K562 (cell line): ENCODE data around the gene DLX4. TPM values are rescaled to one million over a fixed set of nuclear protein-coding genes. Genes with fewer than 3 reads are reported as not detected.

Experiments used
- IRF1 ChIP-seq: sonication (generic); formaldehyde crosslinking; IDR thresholded peaks from 2 replicates; pipeline ENCODE4 v1.8.0; 2022; ENCODE audit warnings: missing genetic modification reagents, mild to moderate bottlenecking, borderline replicate concordance
- MAFK ChIP-seq: IDR thresholded peaks from 2 replicates; pipeline ENCODE4 v1.6.1; 2011; ENCODE audit warnings: low read length, improper control_type of control experiment
- MTA1 ChIP-seq: fragments of 450-650 bp; IDR thresholded peaks from 2 replicates; pipeline ENCODE4 v1.6.1; 2017; ENCODE audit warnings: borderline replicate concordance
- NR2C2 ChIP-seq, 2 experiments: fragments of 200-800 bp in 1 of 2; sonication (Bioruptor generic) in 1 of 2; sonication (generic) in 1 of 2; formaldehyde crosslinking in 1 of 2; IDR thresholded peaks; 2 replicates each; pipeline versions ENCODE4 v1.6.1 to v1.8.0; 2016 to 2022; ENCODE audit warnings: mild to moderate bottlenecking in 1 of 2, missing compliant biosample characterization in 1 of 2, missing genetic modification characterization in 1 of 2, missing genetic modification reagents in 1 of 2
- POLR2AphosphoS2 ChIP-seq: IDR thresholded peaks from 2 replicates; pipeline ENCODE4 v1.6.1; 2012; ENCODE audit warnings: low read length, improper control_type of control experiment
- POU5F1 ChIP-seq: fragments of 150-350 bp; IDR thresholded peaks from 2 replicates; pipeline ENCODE4 v1.6.1; 2014; ENCODE audit warnings: borderline replicate concordance, low read length, low read depth, mild to moderate bottlenecking; ENCODE audit not compliant: partially characterized antibody
- RB1 ChIP-seq: fragments of 450-650 bp; IDR thresholded peaks from 2 replicates; pipeline ENCODE4 v1.6.1; 2017; ENCODE audit warnings: low read depth, mild to moderate bottlenecking
- SIN3A ChIP-seq, 2 experiments: fragments of 150-350 bp in 1 of 2; IDR thresholded peaks; 2 replicates each; pipeline ENCODE4 v1.6.1; 2011 to 2016; ENCODE audit warnings: borderline replicate concordance in 2 of 2, low read depth in 2 of 2, low read length in 2 of 2, mild to moderate bottlenecking in 2 of 2, moderate library complexity in 2 of 2; ENCODE audit not compliant: control insufficient read depth in 1 of 2
- SMAD2 ChIP-seq: fragments of 150-350 bp; IDR thresholded peaks from 2 replicates; pipeline ENCODE4 v1.6.1; 2014; ENCODE audit warnings: low read depth, mild to moderate bottlenecking, low read length
- SRSF1 ChIP-seq: fragments of 200-400 bp; formaldehyde crosslinking; IDR thresholded peaks from 2 replicates; pipeline ENCODE4 v1.6.1; 2017; ENCODE audit warnings: mild to moderate bottlenecking, low read depth, low read length, moderate library complexity
- polyA plus RNA-seq, 8 experiments: library from polyadenylated mRNA; depleted of rRNA in 4 of 8; stranded (reverse) in 5 of 8; unstranded in 3 of 8; fragments of >200 nt; fragmentation: Nextera tagmentation in 2 of 8; fragmentation: Illumina TruSeq in 1 of 8; extraction: Ambion mirVana in 2 of 8; extraction: Trizol in 1 of 8; gene quantifications; 2 replicates each; pipeline versions ENCODE4 v1.2.1 to v1.2.3, GENCODE V29; 2011 to 2014; ENCODE audit warnings: inconsistent platforms in 1 of 8, missing spikeins in 1 of 8
- total RNA-seq, 7 experiments: library from RNA; depleted of rRNA in 6 of 7; stranded (reverse); fragments of >200 nt in 6 of 7; fragmentation: Illumina TruSeq in 2 of 7; extraction: Trizol in 2 of 7; gene quantifications; 2 replicates each; pipeline versions ENCODE4 v1.2.1 to v1.2.3, GENCODE V29; 2011 to 2021; ENCODE audit warnings: low replicate concordance in 1 of 7

The DLX4 gene
- total and polyA plus RNA-seq, 9 of the 15 experiments (the other 6 are each of a cell fraction or from before 2014, with no cell fraction given): 0.15 to 2.2 (median 0.58) TPM

- TF ChIP-seq IRF1 (CRISPR knock-in tag): no peak
- TF ChIP-seq POLR2AphosphoS2: no peak
- no peak for TF ChIP-seq SMAD2
- TF ChIP-seq MAFK: no peak
- TF ChIP-seq SIN3A (IDR thresholded peaks at IDR 0.05; ENCODE audit: borderline replicate concordance in 2 of 2, control insufficient read depth in 1 of 2, low read depth in 2 of 2, low read length in 2 of 2): no peak
- no peak for TF ChIP-seq POU5F1
- no peak for TF ChIP-seq MTA1
- no peak for TF ChIP-seq RB1
- TF ChIP-seq SRSF1: no peak
- TF ChIP-seq NR2C2 (CRISPR knock-in tag; IDR thresholded peaks at IDR 0.05): no peak
- no peak for TF ChIP-seq NR2C2 (tag; IDR thresholded peaks at IDR 0.05)
These were observed 6.5 kb downstream of the DLX4 start (continued) for GRCh38 chr17:49975531-49975930.
